22Rv1 (cell line): ENCODE measurements around the gene FBXO22.

ENCODE experiments used
- CTCF ChIP-seq: fragments of 450-650 bp; IDR thresholded peaks from 2 replicates; pipeline ENCODE4 v1.5.1; 2017; ENCODE audit warnings: mild to moderate bottlenecking
- ZFX ChIP-seq: fragments of 450-650 bp; IDR thresholded peaks from 2 replicates; pipeline ENCODE4 v1.6.1; 2017; ENCODE audit warnings: antibody characterized with exemption, borderline replicate concordance

- no peak for TF ChIP-seq CTCF
- no peak for TF ChIP-seq ZFX
These were observed 39.2 kb upstream of the FBXO22 start for GRCh38 chr15:75864213-75865059.
